Uterus (tissue), 2 donors: ENCODE data around the gene DNAJA4.

Experiments
- CTCF ChIP-seq, 4 experiments: fragments of 200-600 bp in 2 of 4; fragments of 450-650 bp in 2 of 4; sonication (generic) in 2 of 4; IDR thresholded peaks; one replicate each; pipeline ENCODE4 v1.5.1; 2016 to 2019; ENCODE audit warnings: antibody characterized with exemption in 4 of 4, mild to moderate bottlenecking in 2 of 4, moderate library complexity in 1 of 4
- POLR2A ChIP-seq, 2 donors: fragments of 450-650 bp; IDR thresholded peaks; one replicate each; pipeline ENCODE4 v1.6.1; 2016; ENCODE audit warnings: antibody characterized with exemption in 2 of 2, mild to moderate bottlenecking in 1 of 2, moderate library complexity in 1 of 2

GRCh38 chr15:78315686-78316282 is 51.4 kb downstream of the DNAJA4 start:
- TF ChIP-seq CTCF (IDR thresholded peaks at IDR 0.05) (no peak), POLR2A (IDR thresholded peaks at IDR 0.05) (no peak)
